ENCODE data around the gene FN3KRP. TPM values are rescaled to one million over a fixed set of nuclear protein-coding genes. Genes with fewer than 3 reads are reported as not detected.

Gene FN3KRP
- polyA plus RNA-seq, 1 of the 3 experiments (the other 2 are of a cell fraction): 68.2 TPM

DNA sequence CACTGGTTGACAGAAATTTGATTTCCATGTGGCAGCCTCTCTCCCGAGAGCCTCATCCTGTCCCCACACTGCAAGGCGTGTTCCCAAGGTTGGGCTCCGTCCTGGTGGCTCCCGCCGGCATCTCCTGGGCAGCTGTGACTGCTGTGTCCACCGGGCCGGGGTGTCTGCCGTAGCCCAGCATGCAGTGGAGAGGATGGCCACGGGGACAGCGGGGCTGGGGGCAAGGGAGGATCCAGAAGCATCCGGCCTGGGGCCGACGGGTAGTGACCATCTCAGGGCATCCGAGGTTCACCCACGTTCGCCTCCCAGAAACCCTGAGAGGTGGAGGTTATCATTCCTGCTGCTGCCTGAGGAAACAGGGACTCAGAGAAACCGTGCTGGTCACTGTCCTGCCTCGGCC lies 10.8 kb upstream of the FN3KRP start:
- Histone ChIP-seq H3K4me1 (ENCODE audit: control insufficient read depth in 1 of 2, insufficient read depth in 2 of 2, low read depth in 1 of 2, low read length in 1 of 2) (no peaks in the 10 kb centered on the region), H3K9me2 (no peaks in the 10 kb centered on the region), H3K4me2 (no peak overlapping the region), H3K27ac (ENCODE audit: low read depth in 2 of 2, low read length in 1 of 2) (no peak overlapping the region), H3K27me3 (ENCODE audit: insufficient read depth) (no peaks in the 10 kb centered on the region), H2AFZ (ENCODE audit: low read depth) (no peak overlapping the region), H3F3A (replicated peaks; ENCODE audit: insufficient read depth) (peaks cover 10% of the 10 kb centered on the region), H3K9ac (no peak overlapping the region), H4K20me1 (ENCODE audit: insufficient read depth) (no peaks in the 10 kb centered on the region), H3K9me3 (no peaks in the 10 kb centered on the region), H3K4me3 (ENCODE audit: low read depth in 2 of 2, low read length in 1 of 2) (no peak overlapping the region), H3K79me2 (ENCODE audit: insufficient read depth) (no peaks in the 10 kb centered on the region), H3K36me3 (replicated peaks in 1 of 2; ENCODE audit: control insufficient read depth in 1 of 2, insufficient read depth in 2 of 2, low read length in 1 of 2) (no peaks in the 10 kb centered on the region)
- TF ChIP-seq TCF12 (IDR thresholded peaks at IDR 0.05) (no peak), FOSL2 (IDR thresholded peaks at IDR 0.05; ENCODE audit: borderline replicate concordance, low read depth) (no peak), REST (IDR thresholded peaks at IDR 0.05; ENCODE audit: low read depth, low read length) (no peak), USF1 (IDR thresholded peaks at IDR 0.05; ENCODE audit: borderline replicate concordance, low read depth) (no peak), MEF2A (IDR thresholded peaks at IDR 0.05; ENCODE audit: borderline replicate concordance, low read depth) (no peak), SIN3A (IDR thresholded peaks at IDR 0.05; ENCODE audit: borderline replicate concordance, low read depth, low read length) (no peak), TAF1 (IDR thresholded peaks at IDR 0.05; ENCODE audit: borderline replicate concordance, low read depth, low read length) (no peak), MAX (IDR thresholded peaks at IDR 0.05; ENCODE audit: low read depth) (no peak), EZH2phosphoT487 (IDR thresholded peaks at IDR 0.05; ENCODE audit: borderline replicate concordance, low read depth) (no peak), ZBTB33 (IDR thresholded peaks at IDR 0.05; ENCODE audit: borderline replicate concordance, low read depth) (no peak), ELF1 (IDR thresholded peaks at IDR 0.05) (no peak), EP300 (IDR thresholded peaks at IDR 0.05; ENCODE audit: borderline replicate concordance in 1 of 2, low read depth in 1 of 2, low read length in 1 of 2) (no peak), RAD21 (IDR thresholded peaks at IDR 0.05; ENCODE audit: low read length) (no peak), CHD2 (IDR thresholded peaks at IDR 0.05; ENCODE audit: low read length, partially characterized antibody) (no peak)
- no peak for DNase-seq
- ChIA-PET CTCF (no interaction called here), POLR2A (no interaction called here)
- 84% methylated on average over 14 of the region's 18 CpGs for WGBS (ENCODE audit: low lambda C conversion rate)

All from SK-N-SH (cell line).